CD4-positive, CD25-positive, alpha-beta regulatory T cell (primary cell): ENCODE results near the gene RHOBTB1. TPM values are rescaled to one million over a fixed set of nuclear protein-coding genes. Genes with fewer than 3 reads are reported as not detected.

Experiments
- ATAC-seq, 2 donors: fragments of 150-1000 bp; cut with Tn5 transposase; one replicate each; pipeline ENCODE4 v1.10.0; 2021; ENCODE audit warnings: low read depth in 2 of 2, moderate number of reproducible peaks in 2 of 2, moderate library complexity in 1 of 2
- DNase-seq, 3 donors: peaks; one replicate each; pipeline versions ENCODE4 v3.0.0 to v3.0.0-alpha.2; 2012 to 2022; ENCODE audit warnings: mixed read lengths in 1 of 3
- H3K27ac ChIP-seq: one replicate; pipeline ENCODE4 v1.7.0; 2013; ENCODE audit warnings: mild to moderate bottlenecking, low read length; ENCODE audit not compliant: insufficient read depth, poor library complexity, severe bottlenecking
- H3K27me3 ChIP-seq: one replicate; pipeline ENCODE4 v1.7.0; 2013; ENCODE audit warnings: low read length; ENCODE audit not compliant: control insufficient read depth, insufficient read depth
- H3K36me3 ChIP-seq: one replicate; pipeline ENCODE4 v1.7.0; 2013; ENCODE audit warnings: mild to moderate bottlenecking, low read length, moderate library complexity; ENCODE audit not compliant: control insufficient read depth, insufficient read depth
- H3K4me1 ChIP-seq: 2 replicates; pipeline ENCODE4 v1.7.0; 2013; ENCODE audit warnings: mild to moderate bottlenecking, low read length; ENCODE audit not compliant: insufficient read depth, control insufficient read depth, poor library complexity, severe bottlenecking
- H3K4me3 ChIP-seq: one replicate; pipeline ENCODE4 v1.7.0; 2013; ENCODE audit warnings: low read depth, mild to moderate bottlenecking, low read length, moderate library complexity
- H3K9me3 ChIP-seq, 2 experiments: 1 replicate in 1 of 2; 2 replicates in 1 of 2; pipeline ENCODE4 v1.7.0; 2013; ENCODE audit warnings: low read length in 2 of 2, mild to moderate bottlenecking in 1 of 2, moderate library complexity in 1 of 2; ENCODE audit not compliant: control insufficient read depth in 2 of 2
- H3K27ac Mint-ChIP-seq, 3 donors: one replicate each; pipeline ENCODE4 v1.8.0; 2020 to 2022; ENCODE audit warnings: mild to moderate bottlenecking in 3 of 3, mixed read lengths in 3 of 3, moderate library complexity in 2 of 3
- H3K27me3 Mint-ChIP-seq: one replicate; pipeline ENCODE4 v1.8.0; 2022; ENCODE audit warnings: mild to moderate bottlenecking, mixed read lengths
- H3K36me3 Mint-ChIP-seq: one replicate; pipeline ENCODE4 v1.8.0; 2020; ENCODE audit warnings: mixed read lengths
- H3K4me1 Mint-ChIP-seq, 4 donors: one replicate each; pipeline ENCODE4 v1.8.0; 2020 to 2022; ENCODE audit warnings: mixed read lengths in 4 of 4, mild to moderate bottlenecking in 1 of 4
- H3K4me3 Mint-ChIP-seq, 4 donors: one replicate each; pipeline ENCODE4 v1.8.0; 2020 to 2022; ENCODE audit warnings: mild to moderate bottlenecking in 4 of 4, mixed read lengths in 4 of 4, moderate library complexity in 3 of 4
- H3K9me3 Mint-ChIP-seq, 7 donors: one replicate each; pipeline ENCODE4 v1.8.0; 2020 to 2022; ENCODE audit warnings: mixed read lengths in 7 of 7, mild to moderate bottlenecking in 3 of 7, moderate library complexity in 2 of 7
- polyA plus RNA-seq, 4 donors: library from polyadenylated mRNA; unstranded; fragments of 300-500 nt; fragmentation: Illumina TruSeq; gene quantifications; one replicate each; pipeline ENCODE4 v1.2.3, GENCODE V29; 2021
- total RNA-seq: library from RNA; stranded (reverse); gene quantifications from one replicate; pipeline ENCODE4 v1.2.3, GENCODE V29; 2022

Gene RHOBTB1
- total and polyA plus RNA-seq, 5 donors from 2014 or later, result 1.8 TPM; not detected in 4

GRCh38 chr10:60916025-60916424, 28.0 kb downstream of the RHOBTB1 start:
- H3K27ac ChIP-seq, result no peak overlapping the region
- Mint-ChIP-seq H3K27me3 (peaks cover 4% of the 10 kb centered on the region), H3K27ac (no peak overlapping the region), H3K36me3 (no peaks in the 10 kb centered on the region), H3K9me3 (peaks cover 0 to 6% (median 0%) of the 10 kb centered on the region in 7 donors), H3K4me1 (no peaks in the 10 kb centered on the region), H3K4me3 (no peak overlapping the region)
- no peaks in the 10 kb centered on the region for H3K9me3 ChIP-seq
- no peaks in the 10 kb centered on the region for H3K4me1 ChIP-seq
- no peaks in the 10 kb centered on the region for H3K27me3 ChIP-seq
- no peak overlapping the region for H3K4me3 ChIP-seq
- H3K36me3 ChIP-seq, result no peaks in the 10 kb centered on the region
- no peak for ATAC-seq
- no peak for DNase-seq

- no peaks in the 10 kb centered on the region for H3K36me3 ChIP-seq
- H3K27me3 Mint-ChIP-seq, result peaks cover 4% of the 10 kb centered on the region
- H3K36me3 Mint-ChIP-seq, result no peaks in the 10 kb centered on the region
- H3K27ac ChIP-seq, result no peak overlapping the region
- no peaks in the 10 kb centered on the region for H3K4me1 ChIP-seq
- H3K4me1 Mint-ChIP-seq, result peaks cover 0 to 2% (median 0%) of the 10 kb centered on the region in 4 donors
- no peak overlapping the region for H3K4me3 Mint-ChIP-seq
- H3K27me3 ChIP-seq, result no peaks in the 10 kb centered on the region
- ATAC-seq, result no peak
- no peak overlapping the region for H3K4me3 ChIP-seq
- DNase-seq, result no peak
- peaks cover 0 to 8% (median 0%) of the 10 kb centered on the region in 7 donors for H3K9me3 Mint-ChIP-seq
- H3K27ac Mint-ChIP-seq, result no peak overlapping the region
- no peaks in the 10 kb centered on the region for H3K9me3 ChIP-seq
Observed at GRCh38 chr10:60914690-60915141, 29.3 kb downstream of the RHOBTB1 start.

- DNase-seq, result no peak
- Histone ChIP-seq H3K27ac (no peak overlapping the region), H3K27me3 (no peaks in the 10 kb centered on the region), H3K9me3 (no peaks in the 10 kb centered on the region), H3K36me3 (no peaks in the 10 kb centered on the region), H3K4me1 (no peaks in the 10 kb centered on the region), H3K4me3 (no peak overlapping the region)
- H3K4me1 Mint-ChIP-seq, result peaks cover 0 to 2% (median 0%) of the 10 kb centered on the region in 4 donors
- ATAC-seq, result no peak
- H3K4me3 Mint-ChIP-seq, result no peak overlapping the region
- H3K36me3 Mint-ChIP-seq, result no peaks in the 10 kb centered on the region
- H3K27me3 Mint-ChIP-seq, result peaks cover 4% of the 10 kb centered on the region
- no peak overlapping the region for H3K27ac Mint-ChIP-seq
- H3K9me3 Mint-ChIP-seq, result peaks cover 0 to 8% (median 0%) of the 10 kb centered on the region in 7 donors
Observed at GRCh38 chr10:60913657-60914056, 30.3 kb downstream of the RHOBTB1 start.

DNA sequence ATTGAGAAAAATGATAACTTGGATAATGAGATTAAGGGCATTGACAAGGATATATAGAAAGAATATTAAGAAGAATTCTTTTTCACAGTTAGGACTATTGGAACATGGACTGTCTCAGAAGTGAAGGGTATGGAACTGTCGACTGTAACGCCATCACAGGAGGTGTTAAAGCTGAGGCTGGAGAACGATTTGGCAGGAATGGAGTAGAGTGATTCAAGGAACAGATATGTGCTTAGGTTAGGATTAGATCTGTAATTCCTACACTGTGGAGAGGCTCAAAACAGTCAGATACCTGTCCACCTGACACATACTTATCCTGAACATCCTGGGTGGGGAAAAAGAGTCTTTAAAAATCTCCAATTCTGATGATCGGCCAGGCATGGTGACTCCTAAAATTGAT, 30.9 kb downstream of the RHOBTB1 start:
- ATAC-seq (no peak), DNase-seq (no peak)
- no peaks in the 10 kb centered on the region for H3K36me3 Mint-ChIP-seq
- H3K27ac Mint-ChIP-seq, result no peak overlapping the region
- H3K4me3 ChIP-seq, result no peak overlapping the region
- H3K27ac ChIP-seq, result no peak overlapping the region
- H3K4me3 Mint-ChIP-seq, result no peak overlapping the region
- peaks cover 0 to 8% (median 0%) of the 10 kb centered on the region in 7 donors for H3K9me3 Mint-ChIP-seq
- no peaks in the 10 kb centered on the region for H3K27me3 Mint-ChIP-seq
- no peaks in the 10 kb centered on the region for H3K4me1 ChIP-seq
- H3K9me3 ChIP-seq, result no peaks in the 10 kb centered on the region
- no peaks in the 10 kb centered on the region for H3K27me3 ChIP-seq
- H3K36me3 ChIP-seq, result no peaks in the 10 kb centered on the region
- H3K4me1 Mint-ChIP-seq, result peaks cover 0 to 2% (median 0%) of the 10 kb centered on the region in 4 donors

DNA sequence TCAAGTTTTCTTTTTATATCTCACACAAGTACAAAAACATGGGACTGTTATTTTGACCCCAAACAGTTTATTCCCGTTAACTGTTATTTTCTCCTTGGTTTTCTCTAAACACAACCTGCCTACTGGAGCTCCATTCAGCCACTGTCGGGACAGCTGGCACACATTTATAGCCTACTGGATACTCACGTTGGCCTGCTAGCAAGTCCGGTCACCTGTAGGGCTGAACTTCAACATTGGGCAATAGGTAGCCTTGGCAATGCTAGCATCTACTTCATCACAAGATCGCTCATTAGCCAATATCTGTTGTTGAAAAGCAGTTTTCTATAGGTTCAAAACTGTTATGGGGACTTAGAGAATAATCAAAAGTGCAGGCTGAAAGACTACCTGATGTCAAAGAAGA, 32.3 kb downstream of the RHOBTB1 start:
- Mint-ChIP-seq H3K36me3 (no peaks in the 10 kb centered on the region), H3K4me3 (no peak overlapping the region), H3K27me3 (no peaks in the 10 kb centered on the region), H3K4me1 (peaks cover 0 to 2% (median 0%) of the 10 kb centered on the region in 4 donors), H3K27ac (no peak overlapping the region), H3K9me3 (peaks cover 0 to 4% (median 0%) of the 10 kb centered on the region in 7 donors)
- Histone ChIP-seq H3K4me3 (no peak overlapping the region), H3K36me3 (no peaks in the 10 kb centered on the region), H3K4me1 (no peaks in the 10 kb centered on the region), H3K27ac (no peak overlapping the region), H3K9me3 (no peaks in the 10 kb centered on the region), H3K27me3 (no peaks in the 10 kb centered on the region)
- ATAC-seq (no peak), DNase-seq (no peak)

DNA sequence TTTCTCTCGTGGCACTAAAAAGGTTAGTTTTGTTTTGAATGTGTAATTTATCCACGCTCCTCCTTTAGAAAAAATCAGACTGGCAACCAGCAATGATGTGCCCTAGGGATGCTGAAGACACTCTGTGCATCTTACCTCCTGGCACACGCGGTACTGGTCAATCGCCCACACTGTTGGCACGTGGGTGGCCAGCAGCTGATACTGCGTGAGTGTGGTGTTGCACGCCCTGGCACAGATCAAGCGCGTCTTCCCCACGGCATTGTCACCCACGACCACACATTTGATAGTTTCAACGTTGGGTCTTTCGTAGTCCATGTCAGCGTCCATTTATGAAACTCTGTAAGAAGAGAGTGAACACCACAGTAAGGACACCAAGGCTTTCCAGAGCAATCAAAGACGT, 32.8 kb downstream of the RHOBTB1 start:
- H3K27ac Mint-ChIP-seq, result no peak overlapping the region
- Histone ChIP-seq H3K4me1 (no peaks in the 10 kb centered on the region), H3K4me3 (no peak overlapping the region), H3K36me3 (no peaks in the 10 kb centered on the region), H3K9me3 (no peaks in the 10 kb centered on the region), H3K27me3 (no peaks in the 10 kb centered on the region), H3K27ac (no peak overlapping the region)
- no peak overlapping the region for H3K4me3 Mint-ChIP-seq
- no peaks in the 10 kb centered on the region for H3K27me3 Mint-ChIP-seq
- H3K9me3 Mint-ChIP-seq, result peaks cover 0 to 2% (median 0%) of the 10 kb centered on the region in 7 donors
- DNase-seq (no peak), ATAC-seq (no peak)
- H3K36me3 Mint-ChIP-seq, result no peaks in the 10 kb centered on the region
- peaks cover 0 to 2% (median 0%) of the 10 kb centered on the region in 4 donors for H3K4me1 Mint-ChIP-seq

DNA sequence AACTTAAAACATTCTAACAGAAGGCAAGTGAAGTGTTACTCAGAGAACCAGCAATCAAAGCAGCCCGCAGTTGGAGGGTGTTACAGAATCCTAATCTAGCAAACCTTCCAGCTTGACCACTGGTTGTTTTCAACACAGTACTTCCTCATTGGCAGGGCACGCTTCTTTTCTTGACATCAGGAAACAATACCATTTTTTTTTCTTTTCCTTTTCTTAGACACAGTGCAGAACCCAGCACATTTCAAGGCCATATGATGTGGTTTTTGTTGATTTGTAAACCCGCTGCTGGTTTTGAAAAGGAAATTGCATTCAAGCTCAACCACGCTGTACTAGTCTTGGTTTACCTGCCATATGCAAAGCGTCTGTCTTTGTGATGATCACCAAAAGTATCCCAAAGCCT, 33.4 kb downstream of the RHOBTB1 start:
- H3K9me3 ChIP-seq, result no peaks in the 10 kb centered on the region
- ATAC-seq, result no peak
- H3K36me3 ChIP-seq, result no peaks in the 10 kb centered on the region

GRCh38 chr10:60908896-60909295, 35.1 kb downstream of the RHOBTB1 start:
- H3K27me3 Mint-ChIP-seq, result peaks cover 4% of the 10 kb centered on the region
- no peaks in the 10 kb centered on the region for H3K4me1 ChIP-seq
- H3K27ac Mint-ChIP-seq, result peak overlapping the region in 1 of 3 donors; percentile 54
- no peak for DNase-seq
- H3K4me1 Mint-ChIP-seq, result peaks cover 0 to 2% (median 0%) of the 10 kb centered on the region in 4 donors
- H3K27ac ChIP-seq, result no peak overlapping the region
- no peak for ATAC-seq
- no peaks in the 10 kb centered on the region for H3K36me3 Mint-ChIP-seq
- no peaks in the 10 kb centered on the region for H3K9me3 ChIP-seq
- no peaks in the 10 kb centered on the region for H3K36me3 ChIP-seq
- no peak overlapping the region for H3K4me3 ChIP-seq
- peaks cover 0 to 2% (median 2%) of the 10 kb centered on the region in 7 donors for H3K9me3 Mint-ChIP-seq
- no peak overlapping the region for H3K4me3 Mint-ChIP-seq
- no peaks in the 10 kb centered on the region for H3K27me3 ChIP-seq

More for the DNA sequence above, 33.4 kb downstream of the RHOBTB1 start:
- no peak overlapping the region for H3K27ac Mint-ChIP-seq
- H3K27me3 Mint-ChIP-seq, result no peaks in the 10 kb centered on the region
- Histone ChIP-seq H3K4me1 (no peaks in the 10 kb centered on the region), H3K4me3 (no peak overlapping the region), H3K27ac (no peak overlapping the region), H3K27me3 (no peaks in the 10 kb centered on the region)
- no peak for DNase-seq
- peaks cover 0 to 2% (median 0%) of the 10 kb centered on the region in 4 donors for H3K4me1 Mint-ChIP-seq
- H3K9me3 Mint-ChIP-seq, result peaks cover 0 to 2% (median 2%) of the 10 kb centered on the region in 7 donors
- no peak overlapping the region for H3K4me3 Mint-ChIP-seq
- no peaks in the 10 kb centered on the region for H3K36me3 Mint-ChIP-seq
